ENCODE results near the gene MYRFL.

GRCh38 chr12:69998011-69998410 lies 173.0 kb downstream of the MYRFL start:
- TF ChIP-seq, protein P1, sequence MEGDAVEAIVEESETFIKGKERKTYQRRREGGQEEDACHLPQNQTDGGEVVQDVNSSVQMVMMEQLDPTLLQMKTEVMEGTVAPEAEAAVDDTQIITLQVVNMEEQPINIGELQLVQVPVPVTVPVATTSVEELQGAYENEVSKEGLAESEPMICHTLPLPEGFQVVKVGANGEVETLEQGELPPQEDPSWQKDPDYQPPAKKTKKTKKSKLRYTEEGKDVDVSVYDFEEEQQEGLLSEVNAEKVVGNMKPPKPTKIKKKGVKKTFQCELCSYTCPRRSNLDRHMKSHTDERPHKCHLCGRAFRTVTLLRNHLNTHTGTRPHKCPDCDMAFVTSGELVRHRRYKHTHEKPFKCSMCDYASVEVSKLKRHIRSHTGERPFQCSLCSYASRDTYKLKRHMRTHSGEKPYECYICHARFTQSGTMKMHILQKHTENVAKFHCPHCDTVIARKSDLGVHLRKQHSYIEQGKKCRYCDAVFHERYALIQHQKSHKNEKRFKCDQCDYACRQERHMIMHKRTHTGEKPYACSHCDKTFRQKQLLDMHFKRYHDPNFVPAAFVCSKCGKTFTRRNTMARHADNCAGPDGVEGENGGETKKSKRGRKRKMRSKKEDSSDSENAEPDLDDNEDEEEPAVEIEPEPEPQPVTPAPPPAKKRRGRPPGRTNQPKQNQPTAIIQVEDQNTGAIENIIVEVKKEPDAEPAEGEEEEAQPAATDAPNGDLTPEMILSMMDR (IDR thresholded peaks at IDR 0.05; ENCODE audit: low read depth, low read length) = no peak
- no peak for TF ChIP-seq EZH2phosphoT487 (IDR thresholded peaks at IDR 0.05; ENCODE audit: low read depth)

Data from OCI-LY3 (cell line).